Measurements from ENCODE around the gene ADGRE2. TPM values are rescaled to one million over a fixed set of nuclear protein-coding genes. Genes with fewer than 3 reads are reported as not detected.

The ADGRE2 gene
- total RNA-seq, 2 donors from 2014 or later = 4.4 to 4.6 TPM

DNA sequence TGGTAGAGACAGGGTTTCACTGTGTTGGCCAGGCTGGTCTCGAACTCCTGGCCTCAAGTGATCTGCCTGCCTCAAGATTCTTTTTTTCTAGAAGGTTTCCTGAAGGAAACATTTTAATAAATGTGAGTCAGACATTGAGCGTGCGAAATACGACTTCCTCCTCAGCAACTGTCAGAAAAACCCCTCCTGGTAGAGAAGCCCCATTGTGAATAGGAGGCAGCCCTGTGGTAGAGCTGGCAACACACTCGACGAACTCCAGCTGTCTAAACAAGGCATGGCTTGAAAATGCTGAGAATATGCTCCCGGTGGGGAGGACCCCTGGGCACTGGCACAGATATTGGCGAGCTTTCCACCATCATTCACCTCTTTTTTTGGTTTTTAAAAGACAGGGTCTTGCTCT is 78.7 kb downstream of the ADGRE2 start:
- DNase-seq (ENCODE audit: low spot score) = no peak
- H3K9me3 Mint-ChIP-seq = no peaks in the 10 kb centered on the region
- H3K36me3 Mint-ChIP-seq = peaks cover 18% of the 10 kb centered on the region
- no peak for ATAC-seq
- peaks cover 0 to 2% of the 10 kb centered on the region in 2 donors for H3K4me1 Mint-ChIP-seq (ENCODE audit: low read depth in 2 of 2)
- H3K4me3 Mint-ChIP-seq = no peak overlapping the region
- H3K27me3 Mint-ChIP-seq = no peaks in the 10 kb centered on the region
- no peak overlapping the region for H3K27ac Mint-ChIP-seq

DNA sequence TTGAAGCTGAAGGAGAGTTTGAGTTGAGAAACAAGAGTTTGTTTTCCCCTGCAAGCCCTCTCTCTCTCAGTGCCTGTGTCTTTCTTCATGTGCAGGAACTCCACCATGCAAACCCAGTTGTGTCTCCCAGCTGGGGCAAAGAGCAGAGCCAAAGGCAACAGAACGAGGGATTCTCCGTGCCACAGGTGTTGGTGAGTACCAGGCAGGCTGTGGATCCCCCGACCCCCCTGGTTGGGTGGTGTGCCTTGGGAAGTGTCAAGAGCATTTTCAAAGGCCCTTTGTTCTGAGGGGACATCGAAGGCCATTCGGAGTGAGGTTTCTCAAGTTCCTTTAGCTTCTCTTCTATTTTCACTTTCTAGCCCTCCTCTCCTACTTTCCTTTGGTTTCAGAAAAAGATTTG is 82.9 kb downstream of the ADGRE2 start:
- H3K4me1 Mint-ChIP-seq (ENCODE audit: low read depth in 2 of 2) = peaks cover 0 to 7% of the 10 kb centered on the region in 2 donors
- H3K27me3 Mint-ChIP-seq = no peaks in the 10 kb centered on the region
- H3K27ac Mint-ChIP-seq = no peak overlapping the region
- ATAC-seq = no peak
- peaks cover 6% of the 10 kb centered on the region for H3K36me3 Mint-ChIP-seq
- no peak overlapping the region for H3K4me3 Mint-ChIP-seq
- no peaks in the 10 kb centered on the region for H3K9me3 Mint-ChIP-seq
- DNase-seq (ENCODE audit: low spot score) = no peak

DNA sequence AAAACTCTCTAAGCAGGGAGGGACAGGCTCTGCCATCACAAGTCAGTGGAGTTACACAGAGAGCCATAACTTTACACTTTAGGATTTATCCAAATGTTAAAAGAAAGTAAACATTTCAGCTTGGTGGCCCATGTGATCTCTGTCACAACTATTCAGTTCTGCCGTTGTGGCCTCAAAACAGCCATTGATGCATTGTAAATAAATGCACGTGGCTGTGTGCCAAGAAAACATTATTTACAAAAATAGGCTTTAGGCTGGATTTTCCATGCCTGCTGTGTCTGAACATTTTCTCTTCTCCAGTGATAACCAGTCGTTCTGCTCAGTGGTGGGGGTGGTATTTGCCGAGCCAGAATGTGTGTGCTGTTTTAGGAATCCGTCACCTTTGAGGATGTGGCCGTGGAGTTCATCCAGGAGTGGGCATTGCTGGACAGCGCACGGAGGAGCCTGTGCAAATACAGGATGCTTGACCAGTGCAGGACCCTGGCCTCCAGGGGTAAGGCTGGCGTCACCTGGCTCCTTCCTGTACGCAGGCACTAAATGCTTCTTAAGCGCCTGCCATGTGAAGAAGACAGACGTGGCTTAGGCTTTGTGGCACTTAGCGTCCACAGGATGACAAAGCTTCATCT is 83.6 kb downstream of the ADGRE2 start:
- Mint-ChIP-seq H3K27ac (no peak overlapping the region), H3K36me3 (peaks cover 6% of the 10 kb centered on the region), H3K27me3 (no peaks in the 10 kb centered on the region), H3K9me3 (no peaks in the 10 kb centered on the region), H3K4me1 (ENCODE audit: low read depth in 2 of 2) (peaks cover 0 to 7% of the 10 kb centered on the region in 2 donors), H3K4me3 (no peak overlapping the region)
- DNase-seq (ENCODE audit: low spot score) = no peak
- no peak for ATAC-seq

DNA sequence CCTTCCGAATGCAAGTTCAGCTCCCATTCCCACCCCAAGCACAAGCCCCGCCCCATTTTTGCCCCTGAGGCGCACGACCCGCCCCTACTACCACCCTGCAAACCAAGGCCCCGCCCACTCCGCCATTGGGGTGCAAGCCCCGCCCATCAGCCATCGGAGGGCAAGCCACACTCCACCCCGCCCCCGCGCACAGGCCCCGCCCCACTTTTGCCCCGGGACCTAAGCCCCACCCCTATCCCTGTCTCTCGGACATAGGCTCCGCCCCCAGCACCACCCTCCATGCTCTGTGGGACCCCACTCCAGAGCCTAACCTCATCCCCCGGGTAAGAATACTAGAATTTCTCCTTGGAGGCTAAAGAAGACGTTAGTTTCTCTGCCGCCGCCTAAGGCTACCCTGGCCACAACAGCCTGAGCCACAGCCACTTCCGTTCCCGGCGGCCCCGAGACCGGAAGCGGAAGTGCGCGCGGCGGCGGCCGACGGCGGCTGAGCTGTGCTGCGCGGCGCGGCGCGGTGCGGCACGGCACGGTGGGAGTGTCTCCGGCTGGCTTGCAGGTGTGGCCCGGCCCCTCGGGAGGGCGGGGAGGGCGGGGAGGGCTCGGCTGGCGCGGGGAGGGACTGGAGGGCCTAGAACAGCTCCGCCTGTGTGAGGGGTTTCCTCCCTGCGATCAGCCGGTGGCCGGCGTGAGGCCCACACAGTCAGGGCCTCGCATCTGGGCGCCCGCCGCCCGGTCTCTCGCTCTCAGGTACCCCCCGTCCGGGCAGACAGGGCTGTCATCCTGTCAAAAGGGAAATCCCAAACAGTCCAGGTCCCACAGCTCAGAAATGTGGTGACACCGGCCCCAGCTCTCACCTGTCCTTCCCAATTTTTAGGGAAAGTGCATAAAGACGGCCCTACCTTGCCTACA is 88.5 kb downstream of the ADGRE2 start, which contains the start of gene ZNF333:
TSS of gene ZNF333 (plus strand) at position 451 of the 906 bp plus-strand sequence. CDS start 3,444 bp downstream, outside the sequence.
- no peaks in the 10 kb centered on the region for H3K27me3 Mint-ChIP-seq

DNA sequence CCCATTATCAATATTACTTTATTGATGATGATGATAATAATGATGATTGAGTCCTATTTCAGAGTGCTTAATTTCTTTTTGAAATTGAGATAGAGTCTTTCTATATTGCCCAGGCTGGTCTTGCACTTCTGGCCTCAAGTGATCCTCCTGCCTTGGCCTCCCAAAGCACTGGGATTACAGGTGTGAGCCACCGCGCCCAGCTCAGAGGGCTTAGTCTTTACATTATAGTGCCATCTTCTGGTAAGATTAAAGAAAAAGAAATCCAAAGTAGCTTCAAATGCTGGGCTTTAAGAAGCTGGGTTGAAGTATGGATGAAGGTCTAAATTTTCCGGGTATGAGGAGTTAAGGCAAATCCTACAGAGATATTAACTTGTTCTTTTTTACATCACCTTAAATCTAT is 91.9 kb downstream of the ADGRE2 start:
- ATAC-seq = no peak
- Mint-ChIP-seq H3K27ac (peak overlapping the region in 1 of 2 donors; percentile 66), H3K4me1 (ENCODE audit: low read depth in 2 of 2) (peaks cover 0 to 3% of the 10 kb centered on the region in 2 donors), H3K4me3 (no peak overlapping the region), H3K36me3 (no peaks in the 10 kb centered on the region), H3K27me3 (peaks cover 4 to 8% of the 10 kb centered on the region in 2 donors), H3K9me3 (no peaks in the 10 kb centered on the region)
- no peak for DNase-seq (ENCODE audit: low spot score)

More for the DNA sequence above, 88.5 kb downstream of the ADGRE2 start, which contains the start of gene ZNF333:
- ATAC-seq (peak; percentile 96 to 97), DNase-seq (ENCODE audit: low spot score) (peak; percentile 98)
- Mint-ChIP-seq H3K27ac (peak within 1 kb of the TSS; percentile 91 to 96), H3K9me3 (no peaks in the 10 kb centered on the region), H3K4me3 (peak within 1 kb of the TSS; percentile 83), H3K36me3 (no peaks in the 10 kb centered on the region), H3K4me1 (ENCODE audit: low read depth in 2 of 2) (peaks cover 0 to 9% of the 10 kb centered on the region in 2 donors)

DNA sequence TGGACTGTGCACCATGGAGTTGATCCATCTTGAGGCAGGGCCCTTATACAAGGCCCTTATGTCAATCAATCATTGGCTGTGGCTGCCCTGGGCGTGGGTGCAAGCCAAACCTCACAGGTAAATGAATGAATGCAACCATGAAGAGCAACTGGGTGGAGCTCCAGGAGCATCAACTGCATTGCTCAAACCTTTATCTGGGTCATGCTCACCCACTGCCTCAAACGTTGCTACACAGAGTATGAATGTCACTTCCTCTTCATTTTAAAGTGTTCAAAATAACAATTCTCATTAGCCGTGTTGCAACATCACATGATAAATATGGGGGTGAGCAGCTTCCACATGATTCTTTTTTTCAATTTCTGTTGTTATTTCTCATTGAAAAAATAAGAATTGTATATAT is 94.9 kb downstream of the ADGRE2 start:
- H3K27ac Mint-ChIP-seq = peak overlapping the region in 1 of 2 donors; percentile 21
- ATAC-seq (peak; percentile 33 to 45), DNase-seq (ENCODE audit: low spot score) (no peak)
- H3K4me1 Mint-ChIP-seq (ENCODE audit: low read depth in 2 of 2) = no peaks in the 10 kb centered on the region
- H3K4me3 Mint-ChIP-seq = no peak overlapping the region
- H3K9me3 Mint-ChIP-seq = no peaks in the 10 kb centered on the region
- no peaks in the 10 kb centered on the region for H3K36me3 Mint-ChIP-seq
- peaks cover 7 to 8% of the 10 kb centered on the region in 2 donors for H3K27me3 Mint-ChIP-seq

Other genes with a start within 250 kb of the ADGRE2 start
- 100 to 1,000 TPM in 1 of 2 donors, 10 to 100 TPM in 1; 74.0 to 110 TPM for gene TECR, start 249.0 kb downstream of the ADGRE2 start, total RNA-seq
- gene NDUFB7, start 206.5 kb downstream of the ADGRE2 start, total RNA-seq = 100 to 1,000 TPM; 109 to 167 TPM
- gene CLEC17A, start 195.5 kb downstream of the ADGRE2 start, total RNA-seq = under 1 TPM in 1 of 2 donors, not detected in 1; 0.28 TPM
- under 1 TPM in 1 of 2 donors, not detected in 1; 0.45 TPM for gene ADGRE3, start 103.7 kb downstream of the ADGRE2 start, total RNA-seq
- gene ZNF333, start 88.5 kb downstream of the ADGRE2 start, total RNA-seq = 10 to 100 TPM; 18.4 to 21.4 TPM
- gene OR7A5, start 56.6 kb upstream of the ADGRE2 start, total RNA-seq = not detected
- not detected for gene OR7C1, start 56.6 kb upstream of the ADGRE2 start, total RNA-seq
- not detected for gene OR7A10, start 70.4 kb upstream of the ADGRE2 start, total RNA-seq
- gene OR7A17, start 107.6 kb upstream of the ADGRE2 start, total RNA-seq = not detected
- not detected for gene OR7C2, start 162.9 kb upstream of the ADGRE2 start, total RNA-seq
- gene SLC1A6, start 201.3 kb upstream of the ADGRE2 start, total RNA-seq = not detected